SW 1271 (cell line): Measurements from ENCODE around the gene ATP11A.
"Not testable (repeated sequence)": the region's sequence is repeated elsewhere in the genome, so short reads cannot be mapped to it uniquely, and the experiment has no call there.

ENCODE experiments used
- DNase-seq, 2 experiments: peaks; one replicate each; lab custom pipeline; 2025; lab: John Stamatoyannopoulos, UW

ATP11A gene

GRCh38 chr13:112692586-112692985 is 2.7 kb downstream of the ATP11A start:
- no peak for DNase-seq

- DNase-seq, result no peak
Measured at GRCh38 chr13:112693831-112694497, 4.1 kb downstream of the ATP11A start.

GRCh38 chr13:112695121-112695520 is 5.3 kb downstream of the ATP11A start:
- no peak for DNase-seq

DNA sequence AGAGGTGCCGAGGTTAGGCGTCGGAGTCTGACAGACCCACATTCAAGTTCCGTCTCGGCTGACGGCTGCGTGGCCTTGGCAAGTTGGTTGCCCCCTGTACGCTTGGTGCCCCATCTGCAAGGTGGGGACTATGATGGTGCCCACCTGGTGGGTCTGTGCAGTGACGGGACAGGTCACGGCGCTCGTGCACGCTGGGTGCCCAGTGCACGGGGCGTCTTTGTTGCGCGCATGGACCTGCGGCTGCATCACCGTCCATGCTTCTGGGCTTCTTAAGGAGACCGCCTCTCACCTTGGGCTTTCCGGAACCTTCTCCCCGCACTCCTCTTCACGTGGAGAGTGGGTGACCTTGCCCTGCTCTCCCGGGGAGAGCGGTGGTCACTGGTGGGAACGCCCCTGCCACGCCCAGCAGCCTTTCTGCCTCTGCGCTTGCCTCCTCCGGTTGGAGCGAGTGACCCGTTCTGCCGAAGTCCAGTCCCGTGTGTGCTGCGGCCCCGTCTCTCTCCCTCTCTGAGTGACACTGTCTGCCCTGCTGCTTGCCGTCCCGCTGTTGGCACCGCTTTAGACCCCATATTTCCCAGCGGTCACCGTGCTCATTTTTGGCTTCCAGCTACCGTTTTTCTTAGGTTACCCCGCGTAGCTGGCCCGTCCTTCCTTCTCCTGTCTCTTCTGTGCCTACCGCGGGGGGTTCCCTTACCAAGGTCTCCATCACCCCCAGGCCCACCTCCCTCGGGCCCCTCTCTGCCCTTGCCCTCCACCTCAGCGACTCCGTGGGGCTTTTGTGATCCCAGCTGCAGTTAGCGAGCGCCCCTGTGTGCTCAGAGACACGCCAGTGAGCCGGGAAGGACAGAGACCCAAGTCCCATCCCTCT is 6.4 kb downstream of the ATP11A start:
- DNase-seq, result no peak

DNA sequence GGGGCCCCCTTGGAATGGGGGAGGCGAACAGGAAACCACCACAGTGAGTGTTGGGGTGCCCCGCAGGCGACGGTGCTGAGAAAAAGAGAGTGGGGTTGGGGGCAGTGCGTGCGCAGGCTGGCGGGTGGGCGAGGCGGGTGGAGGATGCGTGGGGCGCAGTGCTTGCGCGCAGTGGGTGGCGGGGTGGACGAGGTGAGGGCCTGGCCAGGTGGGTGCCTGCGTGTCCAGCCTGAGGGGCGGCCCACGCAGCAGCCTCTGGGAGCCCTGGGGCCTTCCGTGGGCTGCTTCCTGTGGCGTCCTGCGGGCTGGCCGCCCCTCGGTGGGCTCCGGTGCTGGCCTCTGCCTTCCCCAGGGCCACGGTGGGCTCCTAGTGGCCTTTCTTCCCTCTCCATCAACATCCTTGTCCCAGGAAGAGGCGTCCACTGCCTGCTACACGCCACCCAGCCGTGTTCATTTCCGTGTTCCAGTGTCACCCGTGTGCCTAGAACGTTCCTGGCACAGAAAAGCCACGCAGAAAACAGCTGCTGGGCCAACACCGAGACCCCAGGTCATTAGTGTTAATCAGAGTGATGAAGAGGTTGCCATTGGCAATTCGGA is 7.1 kb downstream of the ATP11A start:
- no peak for DNase-seq

DNA sequence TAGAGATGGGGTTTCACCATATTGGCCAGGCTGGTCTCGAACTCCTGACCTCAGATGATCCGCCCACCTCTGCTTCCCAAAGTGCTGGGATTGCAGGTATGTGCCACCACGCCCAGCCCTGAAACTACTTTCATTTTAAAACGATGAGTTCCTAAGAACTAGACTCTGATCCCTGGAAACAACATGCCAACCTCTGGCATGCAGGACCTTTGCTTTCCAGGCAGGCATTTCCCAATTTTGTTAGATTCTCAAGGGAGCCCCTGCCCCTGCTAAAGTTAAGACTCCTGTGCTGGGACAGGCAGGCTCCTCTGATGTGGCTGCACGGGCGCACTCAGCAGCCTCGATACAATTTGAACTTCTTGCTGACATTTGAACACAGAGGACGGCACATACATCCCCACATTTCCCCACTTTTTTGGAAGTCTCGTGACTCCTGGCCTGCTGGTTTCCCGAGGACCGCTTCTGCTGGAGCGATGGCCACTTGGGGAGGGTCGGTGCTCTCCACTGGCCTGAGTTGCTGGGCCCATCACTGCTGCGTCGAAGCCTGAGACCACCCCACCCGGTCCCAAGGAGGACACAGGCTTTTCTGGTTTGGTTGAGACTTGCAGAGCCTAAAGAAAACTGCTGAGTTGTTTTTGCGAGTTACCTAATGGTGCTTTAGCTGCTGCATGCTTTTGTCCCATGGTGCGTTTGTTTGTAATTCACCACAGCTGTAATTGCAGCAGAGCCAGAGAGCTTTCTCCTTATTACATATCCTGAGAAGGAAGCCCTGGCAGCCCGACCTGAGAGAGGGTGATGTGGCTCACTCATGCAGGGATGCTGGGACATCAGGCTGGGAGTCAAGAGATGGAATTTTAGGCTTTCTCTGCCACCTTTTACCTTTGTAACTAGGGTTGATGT is 8.2 kb downstream of the ATP11A start:
- DNase-seq, result no peak

- DNase-seq, result no peak
Measured at GRCh38 chr13:112699322-112699918, 9.6 kb downstream of the ATP11A start.

- DNase-seq, result no peak
Measured at GRCh38 chr13:112700291-112701060, 10.6 kb downstream of the ATP11A start.

DNA sequence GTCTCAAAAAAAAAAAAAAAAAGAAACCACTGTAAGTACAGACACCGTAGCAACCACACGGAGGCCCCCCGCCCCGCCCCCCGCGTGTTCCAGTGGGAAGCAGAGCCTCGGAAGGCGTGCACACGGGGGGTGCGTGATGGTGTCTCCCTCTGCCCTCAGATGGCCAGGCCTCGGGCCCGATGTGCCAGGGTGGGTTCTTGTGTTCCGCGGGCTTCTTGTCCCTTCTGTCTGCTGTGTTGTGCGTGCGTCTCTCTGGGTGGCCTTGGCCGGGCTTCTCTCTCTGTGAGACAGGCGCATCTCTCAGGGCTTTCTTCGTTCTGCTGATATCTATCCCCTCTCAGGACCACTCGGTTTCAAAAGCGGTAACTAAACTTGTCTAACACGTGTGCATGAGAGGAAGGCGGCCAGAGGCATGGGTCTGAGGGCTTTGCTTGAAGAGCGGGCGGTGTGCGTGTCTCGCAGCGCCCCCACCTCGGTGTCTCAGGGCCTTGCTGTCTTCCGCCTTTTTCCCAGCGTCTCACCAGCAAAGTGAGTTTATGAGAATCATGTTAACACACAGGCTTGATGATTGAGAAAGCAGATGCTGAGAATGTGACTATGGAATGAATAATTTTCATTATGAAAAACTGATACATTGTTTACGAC is 12.6 kb downstream of the ATP11A start:
- no peak for DNase-seq

GRCh38 chr13:112702986-112703379 is 13.1 kb downstream of the ATP11A start:
- no peak for DNase-seq

DNA sequence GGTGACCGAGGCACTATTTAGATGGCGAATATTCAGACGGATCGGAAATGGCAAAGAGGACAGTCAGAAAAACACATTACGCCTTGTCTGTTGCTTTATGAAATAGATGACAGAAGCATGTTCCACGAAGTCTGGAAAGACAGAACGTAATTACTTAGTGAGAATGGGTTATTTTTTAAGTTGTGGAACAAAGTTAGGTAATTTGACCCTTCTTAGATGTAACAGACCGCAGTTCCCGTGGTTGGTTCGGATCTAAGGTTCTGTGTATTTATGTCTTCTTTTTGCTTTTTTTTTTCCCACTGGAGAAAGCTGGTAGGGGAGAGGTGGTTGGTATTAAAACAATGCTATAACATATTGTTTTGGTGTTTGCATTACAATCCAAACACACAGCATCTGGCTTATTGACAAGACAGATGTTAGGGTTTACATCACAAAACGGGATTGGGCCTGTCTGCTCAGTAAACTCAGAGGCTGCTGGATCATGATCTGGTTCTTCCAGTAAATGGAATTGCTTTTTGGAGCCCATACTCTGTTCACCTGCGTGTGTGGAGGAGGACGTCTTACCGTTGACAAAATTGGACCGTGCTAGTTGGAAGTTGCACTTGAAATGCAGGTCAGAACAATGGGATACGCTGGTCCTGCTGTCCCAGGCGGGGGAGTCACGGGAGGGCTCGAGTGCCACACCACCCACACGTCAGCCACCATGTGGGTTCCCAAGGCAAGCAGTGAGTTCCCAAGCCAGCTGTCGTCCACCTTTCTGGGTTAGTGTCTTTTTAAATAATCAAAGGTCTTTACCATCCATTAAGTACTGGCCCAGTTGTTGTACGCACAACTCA is 13.8 kb downstream of the ATP11A start:
- DNase-seq, result no peak

DNA sequence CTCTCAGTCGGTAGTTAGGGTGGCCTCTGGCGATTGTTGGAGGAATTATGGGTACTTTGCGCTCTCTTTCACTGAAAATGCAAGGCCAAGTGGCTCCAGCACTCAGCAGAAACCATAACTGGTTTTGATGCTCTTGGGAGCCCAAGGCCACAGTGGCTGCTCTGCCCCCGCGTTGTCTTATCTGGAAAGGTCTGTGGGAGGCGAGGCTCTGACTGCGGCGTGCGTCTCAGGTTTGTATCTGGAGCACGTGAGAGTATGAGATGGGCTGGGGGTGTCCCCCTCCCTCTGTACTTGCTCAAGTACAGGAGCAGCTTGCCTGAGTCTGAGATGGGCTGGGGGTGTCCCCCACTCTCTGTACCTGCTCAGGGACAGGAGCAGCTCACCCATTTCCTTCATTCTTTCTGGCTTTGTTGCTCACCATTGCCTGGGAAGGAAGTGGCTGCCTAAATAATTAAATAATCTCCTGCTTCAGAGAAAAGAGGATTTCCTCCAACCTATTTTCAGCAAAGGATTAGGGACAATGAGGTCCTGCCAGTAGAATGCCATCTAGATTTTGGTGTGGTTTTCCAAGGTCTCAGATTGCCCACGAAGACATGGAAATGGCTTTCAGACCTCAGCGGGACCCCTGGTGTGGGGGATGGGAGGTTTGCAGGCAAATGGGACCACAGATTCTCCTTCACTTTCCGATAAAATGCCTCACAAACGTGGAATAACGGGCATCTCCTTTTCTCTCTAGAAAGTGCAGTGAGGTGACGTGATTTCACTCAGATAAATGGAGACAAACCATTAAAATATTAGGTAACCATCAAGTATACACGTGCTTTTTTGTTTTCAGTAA is 14.7 kb downstream of the ATP11A start:
- no peak for DNase-seq

- no peak for DNase-seq
Measured at GRCh38 chr13:112705286-112705685, 15.4 kb downstream of the ATP11A start.

- DNase-seq, result no peak
Measured at GRCh38 chr13:112706171-112706570, 16.3 kb downstream of the ATP11A start.

- no peak for DNase-seq
Measured at GRCh38 chr13:112708560-112709240, 18.9 kb downstream of the ATP11A start.

DNA sequence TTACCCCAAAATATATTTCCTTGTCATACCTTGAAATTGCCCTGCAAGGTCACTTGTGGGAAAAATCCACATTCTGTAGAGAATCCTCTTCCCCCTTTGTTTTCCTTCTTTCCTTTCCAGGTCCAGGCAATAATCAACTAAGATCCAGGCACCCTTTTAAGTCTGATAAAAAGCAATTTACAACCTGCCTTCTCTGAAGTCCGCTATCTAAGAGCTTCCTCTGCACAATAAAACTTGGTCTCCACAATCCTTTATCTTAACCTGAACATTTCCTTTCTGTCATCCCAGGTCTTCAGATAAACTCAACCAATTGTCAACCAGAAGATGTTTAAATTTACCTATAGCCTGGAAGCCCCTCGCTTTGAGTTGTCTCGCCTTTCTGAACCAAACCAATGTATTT is 19.5 kb downstream of the ATP11A start:
- DNase-seq, result not testable (repeated sequence)

DNA sequence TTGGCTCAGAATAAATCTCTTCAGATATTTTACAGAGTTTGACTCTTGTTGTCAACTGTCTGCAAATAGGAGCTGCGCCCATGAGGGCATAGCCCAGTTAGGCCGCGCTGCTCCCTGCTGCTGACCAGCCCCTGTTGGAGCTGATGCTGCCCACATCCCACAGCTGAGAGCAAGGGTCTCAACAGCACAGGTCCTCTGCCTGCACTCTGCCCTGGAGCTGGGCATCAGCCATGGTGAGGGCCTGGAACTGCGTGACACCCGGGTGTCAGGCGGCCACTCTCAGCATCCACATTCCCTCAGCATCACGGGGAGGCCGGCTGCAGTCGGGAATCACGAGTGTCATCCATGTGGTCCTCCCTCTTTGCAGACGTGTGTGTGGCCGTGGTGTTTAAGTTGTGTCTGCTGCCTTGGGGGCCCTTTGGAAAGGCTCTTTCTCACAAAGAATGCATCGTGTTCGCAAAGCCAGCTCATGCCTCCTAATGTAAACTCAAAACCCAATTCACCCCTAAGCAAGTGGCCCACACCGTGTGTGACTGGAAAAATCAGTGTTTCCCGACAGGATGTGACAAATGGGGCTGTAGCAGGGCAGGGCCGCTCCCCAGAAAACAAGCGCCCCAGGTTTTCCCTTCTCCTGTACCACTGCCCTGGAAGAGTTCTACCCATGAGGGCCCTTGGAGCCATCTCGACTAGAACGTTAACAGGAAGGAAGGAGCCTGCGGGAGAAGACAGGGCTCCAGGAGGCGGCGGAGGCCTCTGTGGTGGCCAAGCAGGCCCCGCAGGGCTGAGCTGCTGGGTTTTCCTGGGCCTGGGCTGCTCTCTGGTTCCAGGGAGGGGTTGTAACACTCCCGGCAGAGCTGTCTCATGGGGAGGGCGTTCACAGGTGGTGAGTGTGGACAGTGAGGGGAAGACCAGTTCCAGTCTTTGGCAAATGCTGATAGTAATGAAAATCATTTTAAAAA is 20.3 kb downstream of the ATP11A start:
- DNase-seq, result no peak
